ENCODE data around the gene SLC2A4RG. TPM values are rescaled to one million over a fixed set of nuclear protein-coding genes. Genes with fewer than 3 reads are reported as not detected.
A peak's percentile ranks its signal among the peaks of the same experiment; 100 is the strongest.

Gene SLC2A4RG
- total and polyA plus RNA-seq, 2 of the 13 experiments (the other 11 are each of a cell fraction or from before 2014, with no cell fraction given) = 91.4 to 95.9 TPM

- TF ChIP-seq PBX3 (CRISPR knock-in tag; IDR thresholded peaks at IDR 0.05; ENCODE audit: borderline replicate concordance) (no peak), STAT5B (CRISPR knock-in tag; IDR thresholded peaks at IDR 0.05) (no peak), PTBP1 (IDR thresholded peaks at IDR 0.05; ENCODE audit: low read depth, low read length, poor library complexity, severe bottlenecking) (no peak), FOXA3 (CRISPR knock-in tag; IDR thresholded peaks at IDR 0.05) (no peak), ZNF850 (CRISPR knock-in tag; conservative IDR thresholded peaks at IDR 0.05) (no peak), NFIB (CRISPR knock-in tag; IDR thresholded peaks at IDR 0.05; ENCODE audit: borderline replicate concordance) (no peak), RFXANK (CRISPR knock-in tag; IDR thresholded peaks at IDR 0.05) (no peak), SMARCC2 (IDR thresholded peaks at IDR 0.05) (no peak), ZNF773 (CRISPR knock-in tag; IDR thresholded peaks at IDR 0.05; ENCODE audit: borderline replicate concordance) (no peak), MTA1 (CRISPR knock-in tag; IDR thresholded peaks at IDR 0.05; ENCODE audit: borderline replicate concordance) (0 out of 2 replicates have a peak, but pooled peaks have one; percentile 15), ZNF660 (CRISPR knock-in tag; IDR thresholded peaks at IDR 0.05; ENCODE audit: borderline replicate concordance, low read depth) (no peak), ATF1 (CRISPR knock-in tag; IDR thresholded peaks at IDR 0.05) (no peak), ZNF761 (CRISPR knock-in tag; conservative IDR thresholded peaks at IDR 0.05) (no peak), ZNF446 (CRISPR knock-in tag; IDR thresholded peaks at IDR 0.05) (no peak), ZNF44 (CRISPR knock-in tag; IDR thresholded peaks at IDR 0.05) (no peak), YY1 (IDR thresholded peaks at IDR 0.05; ENCODE audit: insufficient read depth, insufficient replicate concordance, low read depth, low read length) (no peak), ZNF12 (CRISPR knock-in tag; IDR thresholded peaks at IDR 0.05) (no peak), AGO2 (optimal IDR thresholded peaks at IDR 0.05; ENCODE audit: low read depth, low read length) (peak; percentile 22), ZEB1 (IDR thresholded peaks at IDR 0.05; ENCODE audit: insufficient replicate concordance, low read depth) (no peak), RBM39 (IDR thresholded peaks at IDR 0.05; ENCODE audit: low read depth, low read length, poor library complexity, severe bottlenecking) (no peak)
Measured at GRCh38 chr20:63749597-63750508, 10.3 kb downstream of the SLC2A4RG start (continued).

Measured in HepG2 (cell line).